ENCODE results near the gene HOXC5.

DNA sequence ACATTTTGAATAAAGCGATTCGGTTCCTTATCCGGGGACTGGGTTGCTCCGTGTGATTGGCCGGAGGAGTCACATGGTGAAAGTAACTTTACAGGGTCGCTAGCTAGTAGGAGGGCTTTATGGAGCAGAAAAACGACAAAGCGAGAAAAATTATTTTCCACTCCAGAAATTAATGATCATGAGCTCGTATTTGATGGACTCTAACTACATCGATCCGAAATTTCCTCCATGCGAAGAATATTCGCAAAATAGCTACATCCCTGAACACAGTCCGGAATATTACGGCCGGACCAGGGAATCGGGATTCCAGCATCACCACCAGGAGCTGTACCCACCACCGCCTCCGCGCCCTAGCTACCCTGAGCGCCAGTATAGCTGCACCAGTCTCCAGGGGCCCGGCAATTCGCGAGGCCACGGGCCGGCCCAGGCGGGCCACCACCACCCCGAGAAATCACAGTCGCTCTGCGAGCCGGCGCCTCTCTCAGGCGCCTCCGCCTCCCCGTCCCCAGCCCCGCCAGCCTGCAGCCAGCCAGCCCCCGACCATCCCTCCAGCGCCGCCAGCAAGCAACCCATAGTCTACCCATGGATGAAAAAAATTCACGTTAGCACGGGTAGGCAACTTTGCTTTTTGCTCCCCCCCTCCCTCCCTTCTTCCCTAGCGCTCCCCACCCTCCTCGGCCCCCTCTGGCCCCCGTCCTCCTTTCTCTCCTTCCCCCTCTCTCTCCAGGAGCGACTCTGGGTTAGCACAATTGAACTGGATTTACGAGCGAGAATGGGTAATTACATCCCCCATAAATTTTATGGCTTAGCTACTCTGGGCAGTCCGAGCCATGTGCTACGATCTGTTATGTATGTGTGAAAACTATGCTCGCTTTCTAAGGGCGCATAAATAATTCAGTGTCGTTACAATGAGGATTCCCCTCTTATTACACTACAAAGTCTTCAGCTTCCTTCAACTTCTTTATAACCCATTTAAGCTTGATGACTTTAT lies 21.2 kb downstream of the HOXC5 start, which contains the start of gene HOXC4:
- TF ChIP-seq, protein P1, sequence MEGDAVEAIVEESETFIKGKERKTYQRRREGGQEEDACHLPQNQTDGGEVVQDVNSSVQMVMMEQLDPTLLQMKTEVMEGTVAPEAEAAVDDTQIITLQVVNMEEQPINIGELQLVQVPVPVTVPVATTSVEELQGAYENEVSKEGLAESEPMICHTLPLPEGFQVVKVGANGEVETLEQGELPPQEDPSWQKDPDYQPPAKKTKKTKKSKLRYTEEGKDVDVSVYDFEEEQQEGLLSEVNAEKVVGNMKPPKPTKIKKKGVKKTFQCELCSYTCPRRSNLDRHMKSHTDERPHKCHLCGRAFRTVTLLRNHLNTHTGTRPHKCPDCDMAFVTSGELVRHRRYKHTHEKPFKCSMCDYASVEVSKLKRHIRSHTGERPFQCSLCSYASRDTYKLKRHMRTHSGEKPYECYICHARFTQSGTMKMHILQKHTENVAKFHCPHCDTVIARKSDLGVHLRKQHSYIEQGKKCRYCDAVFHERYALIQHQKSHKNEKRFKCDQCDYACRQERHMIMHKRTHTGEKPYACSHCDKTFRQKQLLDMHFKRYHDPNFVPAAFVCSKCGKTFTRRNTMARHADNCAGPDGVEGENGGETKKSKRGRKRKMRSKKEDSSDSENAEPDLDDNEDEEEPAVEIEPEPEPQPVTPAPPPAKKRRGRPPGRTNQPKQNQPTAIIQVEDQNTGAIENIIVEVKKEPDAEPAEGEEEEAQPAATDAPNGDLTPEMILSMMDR (conservative IDR thresholded peaks at IDR 0.05), result no peak
- TF ChIP-seq EZH2 (IDR thresholded peaks at IDR 0.05; ENCODE audit: low read depth), result no peak
